ENCODE measurements around the gene MAK.

DNA sequence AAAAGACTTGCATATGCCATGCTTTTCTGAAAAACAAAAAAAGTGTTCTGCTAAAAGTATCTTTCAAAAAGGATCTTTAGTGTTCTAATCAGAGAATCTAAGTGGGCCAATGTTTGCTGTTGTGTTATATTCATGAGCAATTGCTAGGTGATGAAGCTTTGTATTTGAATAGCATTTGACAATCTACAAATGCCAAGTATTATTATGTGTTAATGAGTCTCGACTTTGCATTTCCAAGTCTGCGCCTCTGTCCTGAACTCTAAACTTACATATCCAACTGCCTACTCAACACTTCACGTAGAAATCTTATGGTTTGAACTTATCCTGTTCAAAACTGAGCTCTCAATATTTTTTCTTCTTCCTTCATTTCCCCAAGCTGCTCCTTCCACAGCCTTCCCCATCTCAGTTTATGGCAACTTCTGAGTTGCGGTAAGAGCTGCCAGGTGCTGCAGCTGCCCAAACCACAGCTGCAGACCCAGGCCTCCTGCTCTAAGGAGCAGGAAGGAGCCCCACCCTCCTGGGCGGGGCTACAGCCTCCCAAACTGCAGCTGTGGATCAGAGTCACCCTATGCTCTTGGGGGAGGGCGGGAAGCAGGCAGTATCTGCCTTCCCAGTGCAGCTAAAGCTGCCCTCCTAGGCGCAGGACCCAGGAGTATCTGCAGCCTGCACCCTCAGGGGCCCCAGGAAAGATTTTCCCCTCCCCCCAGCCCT, 16.7 kb upstream of the MAK start:
- TF ChIP-seq, protein P1, sequence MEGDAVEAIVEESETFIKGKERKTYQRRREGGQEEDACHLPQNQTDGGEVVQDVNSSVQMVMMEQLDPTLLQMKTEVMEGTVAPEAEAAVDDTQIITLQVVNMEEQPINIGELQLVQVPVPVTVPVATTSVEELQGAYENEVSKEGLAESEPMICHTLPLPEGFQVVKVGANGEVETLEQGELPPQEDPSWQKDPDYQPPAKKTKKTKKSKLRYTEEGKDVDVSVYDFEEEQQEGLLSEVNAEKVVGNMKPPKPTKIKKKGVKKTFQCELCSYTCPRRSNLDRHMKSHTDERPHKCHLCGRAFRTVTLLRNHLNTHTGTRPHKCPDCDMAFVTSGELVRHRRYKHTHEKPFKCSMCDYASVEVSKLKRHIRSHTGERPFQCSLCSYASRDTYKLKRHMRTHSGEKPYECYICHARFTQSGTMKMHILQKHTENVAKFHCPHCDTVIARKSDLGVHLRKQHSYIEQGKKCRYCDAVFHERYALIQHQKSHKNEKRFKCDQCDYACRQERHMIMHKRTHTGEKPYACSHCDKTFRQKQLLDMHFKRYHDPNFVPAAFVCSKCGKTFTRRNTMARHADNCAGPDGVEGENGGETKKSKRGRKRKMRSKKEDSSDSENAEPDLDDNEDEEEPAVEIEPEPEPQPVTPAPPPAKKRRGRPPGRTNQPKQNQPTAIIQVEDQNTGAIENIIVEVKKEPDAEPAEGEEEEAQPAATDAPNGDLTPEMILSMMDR (optimal IDR thresholded peaks at IDR 0.05 in 1 of 3, IDR thresholded peaks at IDR 0.05 in 1 of 3, conservative IDR thresholded peaks at IDR 0.05 in 1 of 3; ENCODE audit: extremely low read depth in 1 of 3, insufficient read depth in 2 of 3, low read length in 3 of 3) = no peak
- no peak for TF ChIP-seq EZH2 (IDR thresholded peaks at IDR 0.05; ENCODE audit: low read length)
